CD14-positive monocyte (primary cell): ENCODE measurements around the gene COBLL1. TPM values are rescaled to one million over a fixed set of nuclear protein-coding genes. Genes with fewer than 3 reads are reported as not detected.
A peak's percentile ranks its signal among the peaks of the same experiment; 100 is the strongest.

Experiments used
- DNase-seq, 3 donors: peaks; one replicate each; pipeline ENCODE4 v3.0.0-alpha.2; 2011 to 2022
- H2AFZ ChIP-seq: 2 replicates; pipeline ENCODE4 v1.6.0; 2012; ENCODE audit warnings: mild to moderate bottlenecking, low read depth, low read length, inconsistent platforms; ENCODE audit not compliant: insufficient read depth, poor library complexity, severe bottlenecking
- H3K27ac ChIP-seq, 2 donors: 1 replicate in 1 of 2; 2 replicates in 1 of 2; pipeline ENCODE4 v1.5.1; 2012 to 2013; ENCODE audit warnings: low read length in 2 of 2, control low read depth in 1 of 2, inconsistent platforms in 1 of 2, low read depth in 1 of 2, mild to moderate bottlenecking in 1 of 2
- H3K27me3 ChIP-seq, 2 donors: one replicate each; pipeline versions ENCODE4 v1.6.0 to v1.6.1; 2011 to 2013; ENCODE audit warnings: low read length in 2 of 2; ENCODE audit not compliant: control insufficient read depth in 2 of 2, insufficient read depth in 2 of 2
- H3K36me3 ChIP-seq, 2 donors: replicated peaks in 1 of 2; 1 replicate in 1 of 2; 2 replicates in 1 of 2; pipeline versions ENCODE4 v1.5.1 to v1.6.1; 2012 to 2013; ENCODE audit warnings: low read length in 2 of 2, control low read depth in 1 of 2, inconsistent platforms in 1 of 2, mild to moderate bottlenecking in 1 of 2; ENCODE audit not compliant: insufficient read depth in 2 of 2, control insufficient read depth in 1 of 2
- H3K4me1 ChIP-seq, 2 donors: 1 replicate in 1 of 2; 2 replicates in 1 of 2; pipeline versions ENCODE4 v1.5.1 to v1.6.1; 2012 to 2013; ENCODE audit warnings: low read length in 2 of 2, control low read depth in 1 of 2, inconsistent platforms in 1 of 2, mild to moderate bottlenecking in 1 of 2, moderate library complexity in 1 of 2; ENCODE audit not compliant: insufficient read depth in 2 of 2, control insufficient read depth in 1 of 2
- H3K4me2 ChIP-seq: replicated peaks from 2 replicates; pipeline ENCODE3; 2012; ENCODE audit warnings: low read length, moderate library complexity, mild to moderate bottlenecking; ENCODE audit not compliant: poor library complexity, severe bottlenecking; ENCODE audit errors: extremely low read depth
- H3K4me3 ChIP-seq, 3 experiments: fragments of 200-600 bp in 1 of 3; sonication (generic) in 1 of 3; replicated peaks in 1 of 3; 1 replicate in 2 of 3; 2 replicates in 1 of 3; pipeline ENCODE4 v1.5.1; 2011 to 2013; ENCODE audit warnings: low read length in 3 of 3, mild to moderate bottlenecking in 3 of 3, control low read depth in 2 of 3, low read depth in 2 of 3, inconsistent platforms in 1 of 3, moderate library complexity in 1 of 3
- H3K79me2 ChIP-seq: 2 replicates; pipeline ENCODE4 v1.6.0; 2012; ENCODE audit warnings: mild to moderate bottlenecking, control low read depth, inconsistent platforms, low read length, moderate library complexity; ENCODE audit not compliant: insufficient read depth
- H3K9ac ChIP-seq: 2 replicates; pipeline ENCODE4 v1.6.0; 2017; ENCODE audit warnings: low read length, mild to moderate bottlenecking; ENCODE audit not compliant: insufficient read depth, poor library complexity, severe bottlenecking
- H3K9me3 ChIP-seq, 2 donors: replicated peaks in 1 of 2; 1 replicate in 1 of 2; 2 replicates in 1 of 2; pipeline versions ENCODE4 v1.5.1 to v1.6.1; 2012 to 2013; ENCODE audit warnings: low read length in 2 of 2, control low read depth in 1 of 2; ENCODE audit not compliant: control insufficient read depth in 1 of 2, insufficient read depth in 1 of 2
- H4K20me1 ChIP-seq: 2 replicates; pipeline ENCODE4 v1.6.0; 2012; ENCODE audit warnings: mild to moderate bottlenecking, low read length, control low read depth, moderate library complexity; ENCODE audit not compliant: insufficient read depth
- H3K27ac Mint-ChIP-seq, 7 donors: one replicate each; pipeline ENCODE4 v1.8.0; 2020; ENCODE audit warnings: mild to moderate bottlenecking in 7 of 7, mixed read lengths in 7 of 7, moderate library complexity in 6 of 7, inconsistent platforms in 2 of 7
- H3K27me3 Mint-ChIP-seq, 3 donors: one replicate each; pipeline ENCODE4 v1.8.0; 2021 to 2022; ENCODE audit warnings: low read depth in 3 of 3, mild to moderate bottlenecking in 3 of 3, mixed read lengths in 3 of 3, moderate library complexity in 3 of 3, inconsistent platforms in 1 of 3
- H3K36me3 Mint-ChIP-seq, 2 donors: one replicate each; pipeline ENCODE4 v1.8.0; 2020; ENCODE audit warnings: mixed read lengths in 2 of 2, inconsistent platforms in 1 of 2, mild to moderate bottlenecking in 1 of 2
- H3K4me1 Mint-ChIP-seq: one replicate; pipeline ENCODE4 v1.8.0; 2020; ENCODE audit warnings: mild to moderate bottlenecking, mixed read lengths
- H3K4me3 Mint-ChIP-seq, 2 donors: one replicate each; pipeline ENCODE4 v1.8.0; 2020; ENCODE audit warnings: mild to moderate bottlenecking in 2 of 2, mixed read lengths in 2 of 2, moderate library complexity in 1 of 2
- H3K9me3 Mint-ChIP-seq, 7 donors: one replicate each; pipeline ENCODE4 v1.8.0; 2020 to 2022; ENCODE audit warnings: mixed read lengths in 7 of 7, mild to moderate bottlenecking in 6 of 7, moderate library complexity in 6 of 7, inconsistent platforms in 2 of 7
- CTCF ChIP-seq: fragments of 200-600 bp; IDR thresholded peaks from one replicate; pipeline ENCODE4 v1.8.0; 2022; ENCODE audit warnings: antibody characterized with exemption, mild to moderate bottlenecking
- WGBS: methylation state at CpG from one replicate; pipeline ENCODE4 v1.1.5; 2013; ENCODE audit warnings: missing lambda C conversion rate; ENCODE audit not compliant: insufficient coverage; 5-methylcytosine and 5-hydroxymethylcytosine counted together
- intact Hi-C, 2 donors: fragments of 100-400 bp; cut with micrococcal nuclease; formaldehyde crosslinking; loops; one replicate each; pipeline versions ENCODE4 v1.15.0 to v1.15.1; 2023
- polyA plus RNA-seq, 3 donors: library from polyadenylated mRNA; depleted of rRNA in 1 of 3; unstranded in 2 of 3; stranded (reverse) in 1 of 3; fragments of 300-500 nt in 2 of 3; fragments of >200 nt in 1 of 3; fragmentation: Illumina TruSeq in 2 of 3; gene quantifications; 1 replicate in 2 of 3; 2 replicates in 1 of 3; pipeline ENCODE4 v1.2.3, GENCODE V29; 2012 to 2021

Gene COBLL1
- polyA plus RNA-seq, 3 donors = 0.18 to 0.54 (median 0.24) TPM

GRCh38 chr2:164742738-164743317 lies 98.8 kb downstream of the COBLL1 start:
- no peaks in the 10 kb centered on the region for H3K9me3 ChIP-seq
- H3K27me3 Mint-ChIP-seq = no peaks in the 10 kb centered on the region
- H3K9ac ChIP-seq = no peak overlapping the region
- H3K36me3 ChIP-seq = no peaks in the 10 kb centered on the region
- no peaks in the 10 kb centered on the region for H3K27me3 ChIP-seq
- intact Hi-C loops = no loop called here
- H3K36me3 Mint-ChIP-seq = no peaks in the 10 kb centered on the region
- H3K4me3 ChIP-seq = no peak overlapping the region
- H3K27ac ChIP-seq = no peak overlapping the region
- no CpG with 5 or more reads among the region's 4 CpGs for WGBS
- DNase-seq = no peak
- no peak overlapping the region for H3K27ac Mint-ChIP-seq
- no peaks in the 10 kb centered on the region for H3K9me3 Mint-ChIP-seq
- peaks cover 3% of the 10 kb centered on the region for H3K4me1 Mint-ChIP-seq
- H3K4me2 ChIP-seq = no peak overlapping the region
- no peaks in the 10 kb centered on the region for H3K79me2 ChIP-seq
- TF ChIP-seq CTCF = no peak
- H4K20me1 ChIP-seq = no peaks in the 10 kb centered on the region
- no peak overlapping the region for H2AFZ ChIP-seq
- H3K4me3 Mint-ChIP-seq = no peak overlapping the region
- no peaks in the 10 kb centered on the region for H3K4me1 ChIP-seq

DNA sequence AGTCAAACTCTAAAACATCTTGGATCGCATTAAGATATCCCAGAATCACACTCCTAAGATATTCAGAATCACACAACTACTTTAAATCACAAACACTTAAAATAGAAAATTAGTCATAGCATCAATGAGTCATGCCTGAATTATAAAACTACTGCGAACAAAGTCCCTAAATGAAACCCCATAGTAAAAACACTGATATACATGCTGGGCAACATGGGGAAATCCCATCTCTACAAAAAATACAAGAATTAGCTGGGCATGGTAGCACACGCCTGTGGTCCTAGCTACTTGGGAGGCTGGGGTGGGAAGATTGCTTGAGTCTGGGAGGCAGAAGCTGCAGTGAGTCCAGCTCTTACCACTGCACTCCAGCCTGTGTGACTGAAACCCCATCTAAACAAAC lies 101.7 kb downstream of the COBLL1 start:
- no peak overlapping the region for H3K4me2 ChIP-seq
- H3K9me3 Mint-ChIP-seq = no peaks in the 10 kb centered on the region
- intact Hi-C loops = loop anchor here in 1 of 2 donors (10.0 kb wide), 1 partner anchor 255 kb away; no protein-coding TSS in a partner anchor
- H3K9ac ChIP-seq = no peak overlapping the region
- H3K4me1 ChIP-seq = no peaks in the 10 kb centered on the region
- H4K20me1 ChIP-seq = no peaks in the 10 kb centered on the region
- H3K27me3 Mint-ChIP-seq = peaks cover 0 to 3% (median 0%) of the 10 kb centered on the region in 3 donors
- peak overlapping the region in 1 of 7 donors; percentile 4 for H3K27ac Mint-ChIP-seq
- H3K4me3 ChIP-seq = no peak overlapping the region
- no peaks in the 10 kb centered on the region for H3K79me2 ChIP-seq
- H2AFZ ChIP-seq = no peak overlapping the region
- H3K36me3 ChIP-seq = no peaks in the 10 kb centered on the region
- no peaks in the 10 kb centered on the region for H3K9me3 ChIP-seq
- peaks cover 7% of the 10 kb centered on the region for H3K4me1 Mint-ChIP-seq
- H3K27me3 ChIP-seq = no peaks in the 10 kb centered on the region
- H3K36me3 Mint-ChIP-seq = no peaks in the 10 kb centered on the region
- H3K27ac ChIP-seq = no peak overlapping the region
- 100% methylated on average over 1 of the region's 3 CpGs for WGBS
- DNase-seq = peak in 1 of 3 donors; percentile 41
- no peak overlapping the region for H3K4me3 Mint-ChIP-seq
- TF ChIP-seq CTCF = no peak
